SK-N-SH treated with all-trans-retinoic acid at 6 μM for 48 hours (cell line): Measurements from ENCODE around the gene CTNND2.

ENCODE experiments used
- ATAC-seq: fragments of 200-7000 bp; cut with Tn5 transposase; 3 replicates; pipeline ENCODE4 v1.9.1; 2020; ENCODE audit warnings: mild to moderate bottlenecking, moderate library complexity
- ARNTL ChIP-seq: fragments of 450-650 bp; formaldehyde crosslinking; IDR thresholded peaks from 2 replicates; pipeline ENCODE4 v1.5.0; 2020; ENCODE audit warnings: low read depth, mild to moderate bottlenecking, moderate library complexity, borderline replicate concordance
- BACH2 ChIP-seq: fragments of 250-450 bp; sonication (Bioruptor Pico); IDR thresholded peaks from 2 replicates; pipeline ENCODE4 v1.9.0; 2021; ENCODE audit warnings: mild to moderate bottlenecking, borderline replicate concordance
- CSDC2 ChIP-seq: fragments of 250-450 bp; sonication (Bioruptor Pico); IDR thresholded peaks from 2 replicates; pipeline ENCODE4 v1.5.0; 2020; ENCODE audit warnings: mild to moderate bottlenecking, moderate library complexity
- ESRRG ChIP-seq: fragments of 250-450 bp; sonication (Bioruptor Pico); IDR thresholded peaks from 2 replicates; pipeline ENCODE4 v1.6.1; 2021; ENCODE audit warnings: mild to moderate bottlenecking
- ISL1 ChIP-seq: fragments of 250-450 bp; sonication (Bioruptor Pico); IDR thresholded peaks from 2 replicates; pipeline ENCODE4 v2.1.2; 2022; ENCODE audit warnings: mild to moderate bottlenecking, moderate library complexity
- OSR1 ChIP-seq: fragments of 250-450 bp; sonication (Bioruptor Pico); IDR thresholded peaks from 2 replicates; pipeline ENCODE4 v1.8.0; 2022; ENCODE audit warnings: moderate library complexity, mild to moderate bottlenecking, inconsistent platforms
- PPARA ChIP-seq: fragments of 250-450 bp; sonication (Bioruptor Pico); IDR thresholded peaks from 2 replicates; pipeline ENCODE4 v1.5.0; 2020; ENCODE audit warnings: mild to moderate bottlenecking, borderline replicate concordance
- RARB ChIP-seq: fragments of 250-450 bp; sonication (Bioruptor Pico); IDR thresholded peaks from 2 replicates; pipeline ENCODE4 v1.8.0; 2021; ENCODE audit warnings: mild to moderate bottlenecking, moderate library complexity
- SNAI2 ChIP-seq: fragments of 250-450 bp; sonication (Bioruptor Pico); IDR thresholded peaks from 2 replicates; pipeline ENCODE4 v1.5.0; 2020; ENCODE audit warnings: mild to moderate bottlenecking, moderate library complexity
- TCF4 ChIP-seq: fragments of 250-450 bp; sonication (Bioruptor Pico); IDR thresholded peaks from 2 replicates; pipeline ENCODE4 v1.8.0; 2021; ENCODE audit warnings: mild to moderate bottlenecking, moderate library complexity, borderline replicate concordance
- TOX ChIP-seq: fragments of 250-450 bp; sonication (Bioruptor Pico); IDR thresholded peaks from 2 replicates; pipeline ENCODE4 v1.8.0; 2021; ENCODE audit warnings: mild to moderate bottlenecking, moderate library complexity, borderline replicate concordance
- ZC3H10 ChIP-seq: fragments of 250-450 bp; sonication (Bioruptor Pico); IDR thresholded peaks from 2 replicates; pipeline ENCODE4 v1.5.1; 2021; ENCODE audit warnings: mild to moderate bottlenecking, moderate library complexity
- ZFP3 ChIP-seq: fragments of 250-450 bp; sonication (Bioruptor Pico); IDR thresholded peaks from 2 replicates; pipeline ENCODE4 v1.5.0; 2020; ENCODE audit warnings: mild to moderate bottlenecking, moderate library complexity
- ZFP30 ChIP-seq: fragments of 450-650 bp; formaldehyde crosslinking; IDR thresholded peaks from 2 replicates; pipeline ENCODE4 v1.5.0; 2022; ENCODE audit warnings: mild to moderate bottlenecking, moderate library complexity
- ZNF565 ChIP-seq: fragments of 450-650 bp; formaldehyde crosslinking; conservative IDR thresholded peaks from 2 replicates; pipeline ENCODE4 v1.5.0; 2020; ENCODE audit warnings: low read depth, mild to moderate bottlenecking, moderate library complexity
- ZNF70 ChIP-seq: fragments of 450-650 bp; formaldehyde crosslinking; IDR thresholded peaks from 2 replicates; pipeline ENCODE4 v1.5.0; 2020; ENCODE audit warnings: mild to moderate bottlenecking, moderate library complexity
- TF ChIP-seq, protein P1 (sequence below): fragments of 250-450 bp; sonication (Bioruptor Pico); IDR thresholded peaks from 2 replicates; pipeline ENCODE4 v1.5.1; 2021; ENCODE audit warnings: mild to moderate bottlenecking, moderate library complexity
- TF ChIP-seq, protein P2 (sequence below): fragments of 250-450 bp; sonication (Bioruptor Pico); IDR thresholded peaks from 2 replicates; pipeline ENCODE4 v1.8.0; 2020; ENCODE audit warnings: mild to moderate bottlenecking, moderate library complexity, borderline replicate concordance
- TF ChIP-seq, protein P3 (sequence below): fragments of 250-450 bp; sonication (Bioruptor Pico); IDR thresholded peaks from 2 replicates; pipeline ENCODE4 v1.8.0; 2021; ENCODE audit warnings: low read depth, mild to moderate bottlenecking, moderate library complexity, borderline replicate concordance
- TF ChIP-seq, protein P4 (sequence below): fragments of 250-450 bp; sonication (Bioruptor Pico); IDR thresholded peaks from 2 replicates; pipeline ENCODE4 v1.5.1; 2020; ENCODE audit warnings: low read depth, mild to moderate bottlenecking, moderate library complexity
- TF ChIP-seq, protein P5 (sequence below): fragments of 250-450 bp; sonication (Bioruptor Pico); IDR thresholded peaks from 2 replicates; pipeline ENCODE4 v1.5.0; 2020; ENCODE audit warnings: mild to moderate bottlenecking, moderate library complexity

The CTNND2 gene

DNA sequence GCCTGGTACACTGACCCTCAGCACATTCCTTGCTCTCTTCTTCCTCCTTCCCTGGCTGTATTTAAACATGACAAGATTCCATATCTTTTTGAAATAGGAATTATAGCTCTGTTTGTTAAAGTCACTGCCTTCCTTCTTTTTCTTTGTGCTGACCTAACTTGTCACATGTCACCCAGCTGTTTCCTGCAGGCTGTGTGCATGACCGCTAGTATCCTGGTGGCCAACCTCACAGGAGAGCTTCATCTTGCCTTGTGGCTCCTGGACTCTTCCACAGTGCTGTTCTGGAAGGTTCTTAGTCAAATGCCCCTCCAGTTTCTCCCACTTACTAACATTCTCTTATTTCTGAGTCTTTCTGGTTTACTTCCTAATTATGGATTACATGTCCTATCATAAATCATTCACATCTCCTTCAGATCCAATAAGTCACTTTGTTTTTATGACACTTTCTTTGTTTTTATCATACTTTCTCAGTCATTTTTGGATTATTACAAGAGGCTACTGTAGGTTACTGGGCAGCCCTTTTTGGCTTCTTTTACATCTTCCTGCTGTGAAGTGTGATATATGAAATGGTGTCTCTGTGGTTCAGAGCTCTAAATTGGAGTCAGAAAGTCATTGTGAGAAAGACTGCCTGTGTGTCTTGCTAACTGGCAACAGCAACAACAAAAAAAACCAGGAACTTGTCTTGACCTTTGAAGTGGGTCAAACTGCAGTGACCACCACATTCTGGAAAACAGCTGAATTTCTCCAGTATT lies 679.6 kb downstream of the CTNND2 start:
- no peak for ATAC-seq
- TF ChIP-seq, protein P1, sequence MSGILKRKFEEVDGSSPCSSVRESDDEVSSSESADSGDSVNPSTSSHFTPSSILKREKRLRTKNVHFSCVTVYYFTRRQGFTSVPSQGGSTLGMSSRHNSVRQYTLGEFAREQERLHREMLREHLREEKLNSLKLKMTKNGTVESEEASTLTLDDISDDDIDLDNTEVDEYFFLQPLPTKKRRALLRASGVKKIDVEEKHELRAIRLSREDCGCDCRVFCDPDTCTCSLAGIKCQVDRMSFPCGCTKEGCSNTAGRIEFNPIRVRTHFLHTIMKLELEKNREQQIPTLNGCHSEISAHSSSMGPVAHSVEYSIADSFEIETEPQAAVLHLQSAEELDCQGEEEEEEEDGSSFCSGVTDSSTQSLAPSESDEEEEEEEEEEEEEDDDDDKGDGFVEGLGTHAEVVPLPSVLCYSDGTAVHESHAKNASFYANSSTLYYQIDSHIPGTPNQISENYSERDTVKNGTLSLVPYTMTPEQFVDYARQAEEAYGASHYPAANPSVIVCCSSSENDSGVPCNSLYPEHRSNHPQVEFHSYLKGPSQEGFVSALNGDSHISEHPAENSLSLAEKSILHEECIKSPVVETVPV (CRISPR knock-in tag), result no peak
- TF ChIP-seq BACH2 (CRISPR knock-in tag), result no peak
- TF ChIP-seq TOX, result no peak
- no peak for TF ChIP-seq RARB (CRISPR knock-in tag)
- TF ChIP-seq ARNTL (CRISPR knock-in tag), result no peak
- TF ChIP-seq ZFP3 (CRISPR knock-in tag), result no peak
- no peak for TF ChIP-seq TCF4 (CRISPR knock-in tag)
- no peak for TF ChIP-seq ZFP30 (CRISPR knock-in tag)
- TF ChIP-seq SNAI2 (CRISPR knock-in tag), result no peak
- TF ChIP-seq ISL1, result no peak
- TF ChIP-seq, protein P2, sequence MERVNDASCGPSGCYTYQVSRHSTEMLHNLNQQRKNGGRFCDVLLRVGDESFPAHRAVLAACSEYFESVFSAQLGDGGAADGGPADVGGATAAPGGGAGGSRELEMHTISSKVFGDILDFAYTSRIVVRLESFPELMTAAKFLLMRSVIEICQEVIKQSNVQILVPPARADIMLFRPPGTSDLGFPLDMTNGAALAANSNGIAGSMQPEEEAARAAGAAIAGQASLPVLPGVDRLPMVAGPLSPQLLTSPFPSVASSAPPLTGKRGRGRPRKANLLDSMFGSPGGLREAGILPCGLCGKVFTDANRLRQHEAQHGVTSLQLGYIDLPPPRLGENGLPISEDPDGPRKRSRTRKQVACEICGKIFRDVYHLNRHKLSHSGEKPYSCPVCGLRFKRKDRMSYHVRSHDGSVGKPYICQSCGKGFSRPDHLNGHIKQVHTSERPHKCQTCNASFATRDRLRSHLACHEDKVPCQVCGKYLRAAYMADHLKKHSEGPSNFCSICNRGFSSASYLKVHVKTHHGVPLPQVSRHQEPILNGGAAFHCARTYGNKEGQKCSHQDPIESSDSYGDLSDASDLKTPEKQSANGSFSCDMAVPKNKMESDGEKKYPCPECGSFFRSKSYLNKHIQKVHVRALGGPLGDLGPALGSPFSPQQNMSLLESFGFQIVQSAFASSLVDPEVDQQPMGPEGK, result no peak
- TF ChIP-seq, protein P3, sequence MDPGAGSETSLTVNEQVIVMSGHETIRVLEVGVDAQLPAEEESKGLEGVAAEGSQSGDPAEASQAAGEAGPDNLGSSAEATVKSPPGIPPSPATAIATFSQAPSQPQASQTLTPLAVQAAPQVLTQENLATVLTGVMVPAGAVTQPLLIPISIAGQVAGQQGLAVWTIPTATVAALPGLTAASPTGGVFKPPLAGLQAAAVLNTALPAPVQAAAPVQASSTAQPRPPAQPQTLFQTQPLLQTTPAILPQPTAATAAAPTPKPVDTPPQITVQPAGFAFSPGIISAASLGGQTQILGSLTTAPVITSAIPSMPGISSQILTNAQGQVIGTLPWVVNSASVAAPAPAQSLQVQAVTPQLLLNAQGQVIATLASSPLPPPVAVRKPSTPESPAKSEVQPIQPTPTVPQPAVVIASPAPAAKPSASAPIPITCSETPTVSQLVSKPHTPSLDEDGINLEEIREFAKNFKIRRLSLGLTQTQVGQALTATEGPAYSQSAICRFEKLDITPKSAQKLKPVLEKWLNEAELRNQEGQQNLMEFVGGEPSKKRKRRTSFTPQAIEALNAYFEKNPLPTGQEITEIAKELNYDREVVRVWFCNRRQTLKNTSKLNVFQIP (CRISPR knock-in tag), result no peak
- TF ChIP-seq OSR1 (CRISPR knock-in tag), result no peak
- TF ChIP-seq PPARA (CRISPR knock-in tag), result no peak
- TF ChIP-seq ZNF565 (CRISPR knock-in tag), result no peak
- TF ChIP-seq, protein P4, sequence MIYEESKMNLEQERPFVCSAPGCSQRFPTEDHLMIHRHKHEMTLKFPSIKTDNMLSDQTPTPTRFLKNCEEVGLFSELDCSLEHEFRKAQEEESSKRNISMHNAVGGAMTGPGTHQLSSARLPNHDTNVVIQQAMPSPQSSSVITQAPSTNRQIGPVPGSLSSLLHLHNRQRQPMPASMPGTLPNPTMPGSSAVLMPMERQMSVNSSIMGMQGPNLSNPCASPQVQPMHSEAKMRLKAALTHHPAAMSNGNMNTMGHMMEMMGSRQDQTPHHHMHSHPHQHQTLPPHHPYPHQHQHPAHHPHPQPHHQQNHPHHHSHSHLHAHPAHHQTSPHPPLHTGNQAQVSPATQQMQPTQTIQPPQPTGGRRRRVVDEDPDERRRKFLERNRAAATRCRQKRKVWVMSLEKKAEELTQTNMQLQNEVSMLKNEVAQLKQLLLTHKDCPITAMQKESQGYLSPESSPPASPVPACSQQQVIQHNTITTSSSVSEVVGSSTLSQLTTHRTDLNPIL (CRISPR knock-in tag), result no peak
- TF ChIP-seq, protein P5, sequence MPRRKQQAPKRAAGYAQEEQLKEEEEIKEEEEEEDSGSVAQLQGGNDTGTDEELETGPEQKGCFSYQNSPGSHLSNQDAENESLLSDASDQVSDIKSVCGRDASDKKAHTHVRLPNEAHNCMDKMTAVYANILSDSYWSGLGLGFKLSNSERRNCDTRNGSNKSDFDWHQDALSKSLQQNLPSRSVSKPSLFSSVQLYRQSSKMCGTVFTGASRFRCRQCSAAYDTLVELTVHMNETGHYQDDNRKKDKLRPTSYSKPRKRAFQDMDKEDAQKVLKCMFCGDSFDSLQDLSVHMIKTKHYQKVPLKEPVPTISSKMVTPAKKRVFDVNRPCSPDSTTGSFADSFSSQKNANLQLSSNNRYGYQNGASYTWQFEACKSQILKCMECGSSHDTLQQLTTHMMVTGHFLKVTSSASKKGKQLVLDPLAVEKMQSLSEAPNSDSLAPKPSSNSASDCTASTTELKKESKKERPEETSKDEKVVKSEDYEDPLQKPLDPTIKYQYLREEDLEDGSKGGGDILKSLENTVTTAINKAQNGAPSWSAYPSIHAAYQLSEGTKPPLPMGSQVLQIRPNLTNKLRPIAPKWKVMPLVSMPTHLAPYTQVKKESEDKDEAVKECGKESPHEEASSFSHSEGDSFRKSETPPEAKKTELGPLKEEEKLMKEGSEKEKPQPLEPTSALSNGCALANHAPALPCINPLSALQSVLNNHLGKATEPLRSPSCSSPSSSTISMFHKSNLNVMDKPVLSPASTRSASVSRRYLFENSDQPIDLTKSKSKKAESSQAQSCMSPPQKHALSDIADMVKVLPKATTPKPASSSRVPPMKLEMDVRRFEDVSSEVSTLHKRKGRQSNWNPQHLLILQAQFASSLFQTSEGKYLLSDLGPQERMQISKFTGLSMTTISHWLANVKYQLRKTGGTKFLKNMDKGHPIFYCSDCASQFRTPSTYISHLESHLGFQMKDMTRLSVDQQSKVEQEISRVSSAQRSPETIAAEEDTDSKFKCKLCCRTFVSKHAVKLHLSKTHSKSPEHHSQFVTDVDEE (CRISPR knock-in tag), result no peak

DNA sequence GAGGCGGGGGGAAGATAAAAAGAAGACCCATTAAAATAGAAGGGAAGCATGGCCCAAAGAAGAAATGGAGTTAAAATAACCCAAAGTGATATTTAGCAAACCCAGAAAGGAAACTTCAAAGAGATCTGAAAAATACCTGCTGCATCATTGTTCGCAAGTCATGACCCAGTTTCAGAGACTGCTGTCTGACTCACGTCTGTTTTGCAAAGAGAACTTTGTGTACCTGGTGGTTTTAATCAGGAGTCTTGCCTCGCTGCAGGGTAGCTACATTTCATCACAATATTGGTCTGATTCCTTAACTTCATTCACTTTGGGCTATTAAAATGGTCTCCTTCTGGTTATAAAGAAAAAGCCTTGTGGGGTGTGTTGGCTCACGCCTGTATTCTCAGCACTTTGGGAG lies 682.1 kb downstream of the CTNND2 start:
- ATAC-seq, result no peak

More for the DNA sequence above, 682.1 kb downstream of the CTNND2 start:
- no peak for TF ChIP-seq ESRRG (CRISPR knock-in tag)
- no peak for TF ChIP-seq OSR1 (CRISPR knock-in tag)
- no peak for TF ChIP-seq CSDC2 (CRISPR knock-in tag)
- no peak for TF ChIP-seq ZNF70 (CRISPR knock-in tag)
- no peak for TF ChIP-seq ZC3H10
- no peak for TF ChIP-seq ZFP30 (CRISPR knock-in tag)
- TF ChIP-seq, protein P1 (CRISPR knock-in tag), result no peak
- no peak for TF ChIP-seq BACH2 (CRISPR knock-in tag)
